ENCODE measurements around the gene PILRA.
"Not testable (repeated sequence)": the region's sequence is repeated elsewhere in the genome, so short reads cannot be mapped to it uniquely, and the experiment has no call there.

PILRA gene

DNA sequence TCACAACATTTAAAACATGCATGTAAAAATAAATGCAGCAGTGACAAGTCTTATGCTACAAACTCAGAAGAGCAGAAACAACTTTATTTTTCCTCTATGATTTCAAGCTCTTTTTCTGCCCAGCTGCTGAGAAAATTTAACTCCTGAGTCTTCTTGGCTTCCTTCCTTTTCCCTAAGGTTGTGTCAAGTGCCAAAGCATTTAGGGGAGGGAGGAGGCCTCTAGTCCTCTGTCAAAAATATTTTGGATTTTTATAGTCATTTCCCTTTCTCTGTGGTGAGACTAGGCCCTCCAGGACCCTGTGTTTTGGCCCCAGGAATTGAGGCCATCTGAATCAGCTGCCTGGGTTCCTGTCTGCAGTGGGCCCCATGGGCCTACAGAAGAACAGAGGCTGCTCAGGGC is 26.4 kb upstream of the PILRA start:
- peak overlapping the region; percentile 26; the same call in 1 of the 2 replicates for H3K9ac ChIP-seq
- H3K36me3 ChIP-seq, result peaks cover 86% of the 10 kb centered on the region
- H3K4me2 ChIP-seq, result no peak overlapping the region
- H3K4me1 ChIP-seq, result peaks cover 46% of the 10 kb centered on the region
- peaks cover 73% of the 10 kb centered on the region for H4K20me1 ChIP-seq
- no peaks in the 10 kb centered on the region for H3K27me3 ChIP-seq
- H3K27ac ChIP-seq, result no peak overlapping the region; the same call in 1 of the 2 replicates
- no peak for TF ChIP-seq Cebpa-rat (IDR thresholded peaks at IDR 0.05)
- no peak overlapping the region for H3K4me3 ChIP-seq
- no peaks in the 10 kb centered on the region for H3K9me3 ChIP-seq

DNA sequence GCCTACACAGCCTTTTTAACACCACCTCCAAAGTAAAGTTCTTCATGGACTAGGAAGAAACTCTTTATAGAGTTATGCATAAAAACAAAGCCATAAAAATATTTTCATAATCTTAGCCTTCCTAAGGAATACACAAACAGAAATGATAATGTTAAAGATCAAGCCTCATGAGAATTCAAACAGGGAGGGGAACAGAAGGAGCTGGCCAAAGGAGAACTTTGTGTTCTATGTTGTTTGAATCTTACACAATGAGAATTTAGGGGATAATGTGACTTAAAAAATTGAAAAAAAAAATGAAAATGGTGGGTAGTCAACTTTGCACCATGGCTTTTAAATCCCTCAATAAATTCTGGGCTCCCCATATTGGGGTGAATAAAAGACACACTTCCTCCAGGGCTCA is 24.5 kb upstream of the PILRA start:
- H3K9ac ChIP-seq, result no peak overlapping the region
- H3K4me1 ChIP-seq, result peaks cover 32% of the 10 kb centered on the region
- no peak for TF ChIP-seq Cebpa-rat (IDR thresholded peaks at IDR 0.05)
- no peak overlapping the region for H3K4me2 ChIP-seq
- H3K27ac ChIP-seq, result no peak overlapping the region
- H3K36me3 ChIP-seq, result peaks cover 86% of the 10 kb centered on the region
- H3K4me3 ChIP-seq, result no peak overlapping the region
- no peaks in the 10 kb centered on the region for H3K27me3 ChIP-seq
- H3K9me3 ChIP-seq, result no peaks in the 10 kb centered on the region
- peaks cover 60% of the 10 kb centered on the region for H4K20me1 ChIP-seq

DNA sequence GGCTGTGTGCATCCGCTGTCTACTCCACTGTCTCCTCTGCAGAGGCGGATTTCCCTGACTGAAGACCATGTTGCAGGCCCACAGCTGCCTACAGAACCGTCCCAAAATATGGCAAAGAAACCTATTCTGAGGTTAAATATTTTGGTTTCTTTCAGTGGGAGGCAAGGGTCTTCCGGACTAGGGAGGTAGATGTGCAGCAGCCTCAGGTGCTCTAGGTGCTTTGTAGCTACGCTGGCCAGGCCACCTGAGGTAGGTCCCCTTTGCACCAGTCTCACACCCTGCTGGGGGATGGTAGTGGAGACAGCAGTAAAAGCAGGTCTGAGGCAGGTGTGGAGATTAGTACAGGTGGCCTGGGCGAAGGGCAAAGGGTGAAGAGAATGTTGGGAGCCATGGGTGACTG is 23.5 kb upstream of the PILRA start:
- H3K4me1 ChIP-seq, result peaks cover 23% of the 10 kb centered on the region

DNA sequence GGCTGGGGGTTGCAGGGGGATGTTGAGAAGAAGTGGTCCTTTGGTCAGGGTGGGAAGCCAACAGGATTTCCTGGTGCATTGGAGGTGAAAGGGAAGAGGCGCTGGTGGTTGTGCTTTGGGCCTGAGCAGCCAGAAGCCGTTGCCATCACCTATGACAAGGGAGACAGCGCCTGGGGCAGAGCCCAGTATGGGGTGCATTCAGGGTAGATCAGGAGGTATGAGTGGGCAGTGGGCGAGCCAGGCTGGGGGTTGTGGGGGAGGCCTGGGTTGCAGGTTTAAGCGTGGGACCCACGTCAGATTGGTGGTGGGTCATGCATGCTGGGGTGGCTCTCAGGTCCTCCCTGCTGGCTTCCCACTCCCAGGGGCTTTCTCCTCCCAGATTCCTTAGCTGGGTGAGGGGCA is 21.6 kb upstream of the PILRA start:
- TF ChIP-seq Cebpa-rat (IDR thresholded peaks at IDR 0.05), result no peak
- Histone ChIP-seq H3K27me3 (no peaks in the 10 kb centered on the region), H3K9ac (0 out of 2 replicates have a peak overlapping the region, but pooled peaks have one; percentile 15), H3K4me2 (0 out of 2 replicates have a peak overlapping the region, but pooled peaks have one; percentile 9), H4K20me1 (peaks cover 65% of the 10 kb centered on the region), H3K4me1 (peaks cover 12% of the 10 kb centered on the region; the same call in 1 of the 2 replicates), H3K4me3 (no peak overlapping the region), H3K27ac (0 out of 2 replicates have a peak overlapping the region, but pooled peaks have one; percentile 13), H3K9me3 (no peaks in the 10 kb centered on the region), H3K36me3 (peaks cover 100% of the 10 kb centered on the region)

More for the DNA sequence above, 23.5 kb upstream of the PILRA start:
- peaks cover 92% of the 10 kb centered on the region for H3K36me3 ChIP-seq
- H3K4me2 ChIP-seq, result no peak overlapping the region
- H3K9ac ChIP-seq, result no peak overlapping the region
- peaks cover 59% of the 10 kb centered on the region for H4K20me1 ChIP-seq
- H3K4me3 ChIP-seq, result no peak overlapping the region
- H3K9me3 ChIP-seq, result no peaks in the 10 kb centered on the region
- H3K27me3 ChIP-seq, result no peaks in the 10 kb centered on the region
- no peak for TF ChIP-seq Cebpa-rat (IDR thresholded peaks at IDR 0.05)
- H3K27ac ChIP-seq, result no peak overlapping the region

DNA sequence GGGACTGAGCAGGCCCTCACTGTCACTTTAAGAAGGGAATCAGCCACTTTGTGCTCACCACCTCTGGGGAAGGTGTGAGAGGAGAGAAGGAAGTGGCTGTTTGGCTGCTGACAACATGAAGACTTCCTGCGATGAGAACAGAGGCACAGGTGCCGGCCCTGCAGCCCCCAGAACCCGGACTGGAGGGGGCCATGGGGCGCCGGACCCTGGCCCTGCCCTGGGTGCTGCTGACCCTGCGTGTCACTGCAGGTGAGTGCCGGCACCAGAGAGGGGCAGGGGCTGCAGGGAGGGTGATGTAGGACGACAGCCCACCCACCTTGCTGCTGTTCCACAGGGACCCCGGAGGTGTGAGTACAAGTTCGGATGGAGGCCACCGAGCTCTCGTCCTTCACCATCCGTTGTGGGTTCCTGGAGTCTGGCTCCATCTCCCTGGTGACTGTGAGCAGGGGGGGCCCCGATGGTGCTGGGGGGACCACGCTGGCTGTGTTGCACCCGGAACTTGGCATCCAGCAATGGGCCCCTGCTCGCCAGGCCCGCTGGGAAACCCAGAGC is 21.0 kb upstream of the PILRA start:
- Histone ChIP-seq H3K36me3 (peaks cover 100% of the 10 kb centered on the region), H4K20me1 (peaks cover 65% of the 10 kb centered on the region), H3K4me1 (peaks cover 12% of the 10 kb centered on the region; the same call in 1 of the 2 replicates)
- H3K27ac ChIP-seq, H3K4me3 ChIP-seq, H3K9ac ChIP-seq, H3K4me2 ChIP-seq, H3K27me3 ChIP-seq, H3K9me3 ChIP-seq: not testable (repeated sequence)

DNA sequence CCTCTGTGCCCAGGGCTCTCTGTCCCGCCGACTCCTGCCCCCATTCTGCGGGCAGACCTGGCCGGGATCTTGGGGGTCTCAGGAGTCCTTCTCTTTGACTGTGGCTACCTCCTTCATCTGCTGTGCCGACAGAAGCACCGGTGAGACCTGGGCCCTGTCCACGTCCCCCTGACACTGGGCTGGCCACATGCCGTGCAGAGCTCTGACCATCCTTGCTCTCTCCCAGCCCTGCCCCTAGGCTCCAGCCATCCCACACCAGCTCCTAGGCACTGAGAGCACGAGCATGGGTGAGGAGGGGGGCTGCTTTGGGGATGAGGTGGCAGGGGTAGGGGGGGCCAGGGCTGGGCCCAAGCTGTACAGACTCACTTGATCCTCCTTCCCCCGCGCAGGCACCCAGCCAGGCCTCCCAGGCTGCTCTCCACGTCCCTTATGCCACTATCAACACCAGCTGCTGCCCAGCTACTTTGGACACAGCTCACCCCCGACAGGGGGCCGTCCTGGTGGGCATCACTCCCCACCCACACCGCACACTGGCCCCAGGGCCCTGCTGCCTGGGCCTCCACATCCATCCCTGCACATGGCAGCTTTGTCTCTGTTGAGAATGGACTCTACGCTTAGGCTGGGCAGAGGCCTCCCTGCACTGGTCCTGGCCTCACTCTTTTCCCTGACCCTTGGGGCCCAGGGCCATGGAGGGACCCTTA is 20.2 kb upstream of the PILRA start:
- Histone ChIP-seq H3K9me3 (no peaks in the 10 kb centered on the region), H3K36me3 (peaks cover 100% of the 10 kb centered on the region), H3K27me3 (no peaks in the 10 kb centered on the region), H3K4me2 (no peak overlapping the region), H4K20me1 (peaks cover 64% of the 10 kb centered on the region), H3K4me1 (peaks cover 12% of the 10 kb centered on the region; the same call in 1 of the 2 replicates), H3K4me3 (no peak overlapping the region), H3K27ac (peak overlapping the region; percentile 38; the same call in 1 of the 2 replicates), H3K9ac (0 out of 2 replicates have a peak overlapping the region, but pooled peaks have one; percentile 19)
- TF ChIP-seq Cebpa-rat (IDR thresholded peaks at IDR 0.05), result no peak

DNA sequence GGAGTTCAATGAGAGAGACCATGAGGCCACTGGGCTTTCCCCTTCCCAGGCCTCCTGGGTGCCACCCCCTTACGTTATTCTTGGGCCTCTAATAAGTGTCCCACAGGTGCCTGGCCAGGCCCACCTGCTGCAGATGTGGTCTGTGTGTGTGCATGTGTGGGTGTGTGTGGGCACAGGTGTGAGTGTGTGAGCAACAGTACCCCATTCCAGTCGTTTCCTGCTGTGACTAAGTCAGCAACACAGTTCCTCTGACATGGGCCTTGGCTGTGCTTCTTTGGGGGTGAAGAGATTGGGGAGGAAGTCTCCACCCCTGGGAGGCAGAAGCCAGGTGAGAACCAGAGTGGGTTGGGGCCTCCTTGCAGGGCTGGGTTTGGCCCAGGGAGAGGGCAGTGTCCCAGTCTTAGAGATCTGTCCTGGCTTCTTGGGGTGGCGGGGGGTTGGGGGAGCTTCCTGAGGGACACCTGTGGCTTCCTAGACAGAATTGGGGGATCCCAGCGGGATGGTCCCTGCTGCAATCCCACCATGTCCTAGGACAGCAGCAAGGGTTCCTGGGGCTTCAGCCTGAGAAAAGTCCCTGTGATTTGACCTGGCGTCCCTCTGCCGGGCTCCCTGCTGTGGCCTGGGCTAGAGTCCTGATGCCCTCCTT is 19.5 kb upstream of the PILRA start:
- no peak for TF ChIP-seq Cebpa-rat (IDR thresholded peaks at IDR 0.05)
- H3K27ac ChIP-seq, result peak overlapping the region; percentile 38; the same call in 1 of the 2 replicates

DNA sequence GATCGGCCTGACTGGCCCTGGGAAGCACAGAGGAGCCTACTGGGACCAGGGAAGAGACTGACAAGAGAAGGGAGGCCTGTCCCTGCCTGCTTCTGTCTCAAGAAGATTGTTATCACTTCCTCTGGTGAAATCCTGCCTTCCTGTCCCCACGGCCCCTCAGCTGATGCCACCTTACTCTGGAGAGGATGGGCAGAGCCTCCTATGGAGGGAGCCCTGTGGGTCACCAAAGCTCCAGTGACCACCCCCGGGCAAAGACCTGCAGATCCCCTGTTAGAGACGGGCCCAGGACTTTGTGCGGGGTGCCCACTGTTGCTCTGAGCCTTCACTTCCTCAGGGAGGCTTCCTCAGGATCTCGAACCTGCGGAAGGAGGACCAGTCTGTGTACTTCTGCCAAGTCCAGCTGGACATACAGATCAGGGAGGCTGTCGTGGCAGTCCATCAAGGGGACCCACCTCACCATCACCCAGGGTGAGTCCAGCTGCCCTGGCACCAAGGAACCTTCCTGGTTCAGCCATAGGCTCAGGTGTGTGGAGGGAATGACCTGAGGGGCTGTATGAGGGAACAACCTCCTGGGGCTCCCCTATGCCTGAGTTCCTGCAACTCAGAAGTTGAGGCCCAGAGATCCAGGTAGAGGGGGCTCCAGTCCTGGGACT is 16.7 kb upstream of the PILRA start:
- Histone ChIP-seq H3K9ac (peak overlapping the region; percentile 29; the same call in 1 of the 2 replicates), H3K27me3 (no peaks in the 10 kb centered on the region), H3K4me1 (peaks cover 8% of the 10 kb centered on the region; the same call in 1 of the 2 replicates), H3K4me3 (no peak overlapping the region), H3K36me3 (peaks cover 100% of the 10 kb centered on the region), H4K20me1 (peaks cover 49% of the 10 kb centered on the region), H3K27ac (0 out of 2 replicates have a peak overlapping the region, but pooled peaks have one; percentile 13), H3K4me2 (no peak overlapping the region), H3K9me3 (no peaks in the 10 kb centered on the region)
- TF ChIP-seq Cebpa-rat (IDR thresholded peaks at IDR 0.05), result no peak

More for the DNA sequence above, 19.5 kb upstream of the PILRA start:
- no peaks in the 10 kb centered on the region for H3K27me3 ChIP-seq
- H3K36me3 ChIP-seq, result peaks cover 100% of the 10 kb centered on the region
- H3K4me1 ChIP-seq, result peaks cover 12% of the 10 kb centered on the region; the same call in 1 of the 2 replicates
- H3K4me2 ChIP-seq, result no peak overlapping the region
- H3K9ac ChIP-seq, result 0 out of 2 replicates have a peak overlapping the region, but pooled peaks have one; percentile 19
- no peak overlapping the region for H3K4me3 ChIP-seq
- H3K9me3 ChIP-seq, result no peaks in the 10 kb centered on the region
- peaks cover 67% of the 10 kb centered on the region for H4K20me1 ChIP-seq

DNA sequence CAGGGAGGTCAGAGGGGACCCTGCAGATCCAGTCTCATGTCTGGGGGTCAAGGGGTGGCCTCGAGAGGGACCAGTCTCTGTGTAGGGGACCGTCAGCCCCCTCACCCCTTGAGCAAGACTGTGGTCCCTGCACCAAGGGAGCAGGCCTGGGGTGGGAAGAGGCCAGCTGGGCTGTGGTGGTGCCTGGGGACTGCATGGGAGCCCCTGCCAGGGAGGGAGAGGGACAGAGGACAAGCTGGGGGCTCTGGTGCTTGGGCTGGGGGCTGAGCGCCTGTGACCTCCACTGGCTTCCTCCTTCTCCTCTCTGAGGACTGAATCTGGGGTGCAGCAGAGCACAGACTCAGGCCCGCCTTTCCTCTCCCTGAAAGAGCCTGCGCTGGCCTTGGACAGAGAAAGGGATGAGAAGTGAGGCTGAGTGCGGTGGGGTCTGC is 16.1 kb upstream of the PILRA start:
- Histone ChIP-seq H3K4me3 (no peak overlapping the region), H3K27me3 (no peaks in the 10 kb centered on the region), H3K27ac (0 out of 2 replicates have a peak overlapping the region, but pooled peaks have one; percentile 13), H3K36me3 (peaks cover 100% of the 10 kb centered on the region), H3K4me2 (no peak overlapping the region), H3K9ac (peak overlapping the region; percentile 29; the same call in 1 of the 2 replicates), H3K9me3 (no peaks in the 10 kb centered on the region), H3K4me1 (peaks cover 4% of the 10 kb centered on the region; the same call in 1 of the 2 replicates), H4K20me1 (peaks cover 45% of the 10 kb centered on the region)
- TF ChIP-seq Cebpa-rat (IDR thresholded peaks at IDR 0.05), result no peak
